ENCODE measurements around the gene TGIF1. TPM values are rescaled to one million over a fixed set of nuclear protein-coding genes. Genes with fewer than 3 reads are reported as not detected.
"Not testable (repeated sequence)": the region's sequence is repeated elsewhere in the genome, so short reads cannot be mapped to it uniquely, and the experiment has no call there.

The TGIF1 gene
- total RNA-seq, 1 donor from 2014 or later, result 45.8 TPM

GRCh38 chr18:3468833-3469232, 18.9 kb downstream of the TGIF1 start:
- TF ChIP-seq CTCF (IDR thresholded peaks at IDR 0.05), result no peak
- Histone ChIP-seq H3K9me3 (no peaks in the 10 kb centered on the region), H3K27ac (no peak overlapping the region), H3K4me3 (no peak overlapping the region), H3K36me3 (no peaks in the 10 kb centered on the region), H3K4me1 (peaks cover 8% of the 10 kb centered on the region), H3K27me3 (ENCODE audit: low read depth) (no peaks in the 10 kb centered on the region)
- no peak for DNase-seq
- ATAC-seq, result peak; percentile 61
- intact Hi-C loops (cut with DNase I), result no loop called here

DNA sequence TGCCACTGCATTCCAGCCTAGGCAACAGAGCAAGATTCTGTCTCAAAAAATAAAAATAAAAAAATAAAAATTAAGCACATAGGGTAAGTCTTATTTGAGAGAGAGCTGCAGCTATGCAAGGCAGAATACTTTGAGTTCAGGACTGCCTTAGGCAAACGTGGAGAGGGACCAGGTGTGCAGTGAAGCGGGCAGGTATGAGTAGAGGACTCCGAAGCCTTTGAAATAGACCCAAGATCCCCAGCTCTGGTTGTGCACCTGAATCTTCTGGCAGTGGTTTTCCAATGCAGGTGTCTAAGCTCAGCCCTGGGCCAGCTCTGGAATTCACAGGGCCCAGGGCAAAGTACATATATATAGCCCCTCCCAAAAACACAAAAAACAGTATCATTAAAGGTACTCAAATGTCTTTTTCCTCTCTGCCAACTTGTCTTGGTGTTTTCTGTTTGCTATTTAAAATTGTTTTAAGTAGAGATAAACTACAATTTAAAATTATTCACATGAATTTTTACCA, 21.2 kb downstream of the TGIF1 start:
- Histone ChIP-seq H3K4me1 (peaks cover 8% of the 10 kb centered on the region), H3K36me3 (no peaks in the 10 kb centered on the region), H3K27me3 (ENCODE audit: low read depth) (no peaks in the 10 kb centered on the region), H3K9me3 (no peaks in the 10 kb centered on the region), H3K4me3 (no peak overlapping the region), H3K27ac (no peak overlapping the region)
- DNase-seq (no peak), ATAC-seq (no peak)
- TF ChIP-seq CTCF (IDR thresholded peaks at IDR 0.05), result no peak
- intact Hi-C loops (cut with DNase I), result no loop called here

DNA sequence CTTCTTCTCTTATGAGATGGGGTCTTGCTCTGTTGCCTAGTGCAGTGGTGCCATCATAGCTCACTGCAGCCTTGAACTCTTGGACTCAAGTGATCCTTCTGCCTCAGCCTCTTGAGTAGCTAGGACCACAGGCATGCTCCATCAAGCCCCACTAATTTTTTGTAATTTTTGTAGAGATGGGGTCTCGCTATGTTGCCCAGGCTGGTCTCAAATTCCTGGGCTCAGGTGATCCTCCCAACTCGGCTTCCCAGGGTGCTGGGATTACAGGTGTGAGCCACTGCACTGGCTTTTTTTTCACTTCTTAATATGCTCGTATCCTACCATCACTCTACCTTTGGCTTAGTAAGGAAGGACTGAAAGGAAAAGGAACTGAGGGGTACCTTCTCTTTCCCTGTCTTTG, 22.1 kb downstream of the TGIF1 start:
- H3K27ac ChIP-seq; H3K4me3 ChIP-seq; intact Hi-C loops (cut with DNase I); H3K9me3 ChIP-seq; H3K4me1 ChIP-seq; H3K36me3 ChIP-seq; H3K27me3 ChIP-seq (ENCODE audit: low read depth); DNase-seq; ATAC-seq: not testable (repeated sequence)

- H3K4me3 ChIP-seq, result no peak overlapping the region
- no peaks in the 10 kb centered on the region for H3K27me3 ChIP-seq (ENCODE audit: low read depth)
- TF ChIP-seq CTCF (IDR thresholded peaks at IDR 0.05), result no peak
- intact Hi-C loops (cut with DNase I), result no loop called here
- no peak overlapping the region for H3K27ac ChIP-seq
- no peaks in the 10 kb centered on the region for H3K4me1 ChIP-seq
- DNase-seq (no peak), ATAC-seq (no peak)
- no peaks in the 10 kb centered on the region for H3K9me3 ChIP-seq
- H3K36me3 ChIP-seq, result no peaks in the 10 kb centered on the region
These were observed 22.9 kb downstream of the TGIF1 start for GRCh38 chr18:3472681-3473544.

DNA sequence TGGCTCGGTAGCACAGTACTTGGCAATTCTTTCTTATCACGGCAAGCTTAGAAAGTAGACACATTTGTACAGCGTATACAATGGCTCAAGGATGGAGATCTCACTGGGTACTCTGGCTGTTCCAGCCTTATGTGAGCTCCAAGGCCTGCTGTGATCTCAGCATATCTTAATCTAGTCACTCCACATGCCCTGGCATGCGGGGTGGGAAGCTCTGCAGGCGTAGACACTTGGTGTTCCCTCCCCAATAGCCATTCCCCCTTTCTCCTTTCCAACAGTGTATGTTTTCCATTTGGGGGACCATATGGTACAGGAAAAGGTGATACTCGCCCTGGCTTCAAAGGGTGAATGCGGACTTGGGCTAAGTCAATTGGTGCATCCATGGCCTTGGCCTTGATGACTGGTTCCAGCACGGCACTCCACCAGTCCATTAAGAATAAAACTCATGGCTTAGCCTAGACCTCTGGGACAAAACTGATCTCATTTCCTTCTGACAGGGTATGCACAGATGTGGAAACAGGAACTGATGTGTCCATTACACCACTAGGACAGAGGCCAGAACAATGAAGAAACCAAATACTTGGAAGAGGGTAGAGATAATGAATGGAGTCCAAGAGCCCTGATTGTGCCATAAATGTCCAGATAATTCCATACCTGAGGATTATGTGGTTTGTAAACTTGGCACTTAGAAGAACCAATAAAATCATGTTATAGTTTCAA, 28.4 kb downstream of the TGIF1 start:
- no peak for TF ChIP-seq CTCF (IDR thresholded peaks at IDR 0.05)
- no peak overlapping the region for H3K4me3 ChIP-seq
- H3K27ac ChIP-seq, result peak overlapping the region; percentile 46
- no peak for DNase-seq
- no peaks in the 10 kb centered on the region for H3K36me3 ChIP-seq
- H3K9me3 ChIP-seq, result no peaks in the 10 kb centered on the region
- ATAC-seq, result peak; percentile 65 to 76
- intact Hi-C loops (cut with DNase I), result no loop called here
- no peaks in the 10 kb centered on the region for H3K27me3 ChIP-seq (ENCODE audit: low read depth)
- no peaks in the 10 kb centered on the region for H3K4me1 ChIP-seq
